ENCODE results near the gene RXFP2.

RXFP2 gene

DNA sequence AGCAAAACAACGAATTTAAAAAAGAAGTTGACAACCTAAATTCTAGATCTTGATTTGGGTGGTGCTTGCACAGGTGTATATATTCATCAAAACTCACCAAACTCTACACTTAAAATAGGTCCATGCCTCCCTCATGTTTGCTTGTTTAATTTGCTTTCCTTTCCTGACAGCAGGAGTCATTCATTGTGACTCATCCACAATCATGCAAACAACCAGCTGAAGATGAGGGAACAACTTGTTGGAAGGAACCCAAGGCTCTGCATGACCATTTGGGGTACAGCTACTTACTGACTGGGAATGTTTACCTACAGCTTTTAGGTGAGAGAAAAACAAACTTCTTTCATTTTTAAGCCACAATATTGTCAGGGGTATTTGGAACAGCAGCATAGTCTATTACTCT lies 96.6 kb downstream of the RXFP2 start:
- peak; percentile 88 for DNase-seq

DNA sequence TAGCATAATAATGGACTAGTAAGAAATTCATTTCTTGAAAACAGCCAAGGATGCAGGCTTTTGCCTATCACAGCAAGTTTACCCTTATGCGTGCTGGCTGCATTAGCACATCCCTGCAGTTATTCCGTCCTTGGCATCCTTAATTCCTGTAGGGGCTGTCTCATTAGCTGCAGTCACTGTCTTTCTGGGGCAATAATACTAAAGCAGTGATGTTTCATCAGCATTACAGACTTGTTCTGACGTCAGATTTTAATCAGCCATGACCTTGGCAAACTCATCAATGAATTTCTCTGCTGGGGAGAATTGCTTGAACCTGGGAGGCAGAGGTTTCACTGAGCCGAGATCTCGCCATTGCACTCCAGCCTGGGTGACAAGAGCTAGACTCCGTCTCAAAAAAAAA lies 103.7 kb downstream of the RXFP2 start:
- DNase-seq = no peak

DNA sequence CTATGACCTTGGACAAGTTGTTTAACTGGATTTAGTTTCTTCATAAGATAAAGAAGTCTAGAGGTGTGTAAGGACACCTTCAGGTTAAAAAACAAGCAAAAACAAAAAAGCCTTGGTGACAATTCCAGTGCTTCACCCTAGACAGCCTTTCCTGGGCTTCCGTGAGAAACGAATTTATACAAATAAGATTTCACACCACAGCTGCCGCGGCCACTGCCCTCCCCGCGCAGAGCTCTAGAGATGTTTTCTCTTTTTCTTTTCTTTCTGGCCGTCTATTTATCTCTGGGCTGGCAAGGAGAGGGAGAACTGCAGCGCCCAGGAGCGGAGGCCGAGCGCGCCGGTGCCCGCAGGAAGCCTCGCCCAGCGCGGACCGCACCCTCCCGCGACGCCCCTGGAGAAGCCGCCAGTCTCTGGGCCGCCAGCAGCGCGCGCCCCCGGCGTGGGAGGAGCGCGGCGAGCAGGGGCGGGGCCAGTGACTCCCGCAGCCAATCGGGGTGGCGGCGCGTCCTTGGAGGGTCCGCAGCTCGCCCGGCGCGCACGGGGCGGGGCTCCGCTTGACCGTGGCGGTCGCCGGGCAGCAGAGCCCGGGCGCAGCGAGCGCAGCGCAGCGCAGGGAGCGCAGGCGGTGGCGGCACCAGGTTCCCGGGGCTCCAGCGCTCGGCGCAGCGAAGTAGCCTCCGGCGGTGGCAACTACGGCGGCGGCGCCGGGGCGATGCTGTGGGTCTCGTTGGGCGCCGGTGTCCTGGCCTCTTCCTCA lies 107.0 kb downstream of the RXFP2 start:
- DNase-seq = peak; percentile 95

DNA sequence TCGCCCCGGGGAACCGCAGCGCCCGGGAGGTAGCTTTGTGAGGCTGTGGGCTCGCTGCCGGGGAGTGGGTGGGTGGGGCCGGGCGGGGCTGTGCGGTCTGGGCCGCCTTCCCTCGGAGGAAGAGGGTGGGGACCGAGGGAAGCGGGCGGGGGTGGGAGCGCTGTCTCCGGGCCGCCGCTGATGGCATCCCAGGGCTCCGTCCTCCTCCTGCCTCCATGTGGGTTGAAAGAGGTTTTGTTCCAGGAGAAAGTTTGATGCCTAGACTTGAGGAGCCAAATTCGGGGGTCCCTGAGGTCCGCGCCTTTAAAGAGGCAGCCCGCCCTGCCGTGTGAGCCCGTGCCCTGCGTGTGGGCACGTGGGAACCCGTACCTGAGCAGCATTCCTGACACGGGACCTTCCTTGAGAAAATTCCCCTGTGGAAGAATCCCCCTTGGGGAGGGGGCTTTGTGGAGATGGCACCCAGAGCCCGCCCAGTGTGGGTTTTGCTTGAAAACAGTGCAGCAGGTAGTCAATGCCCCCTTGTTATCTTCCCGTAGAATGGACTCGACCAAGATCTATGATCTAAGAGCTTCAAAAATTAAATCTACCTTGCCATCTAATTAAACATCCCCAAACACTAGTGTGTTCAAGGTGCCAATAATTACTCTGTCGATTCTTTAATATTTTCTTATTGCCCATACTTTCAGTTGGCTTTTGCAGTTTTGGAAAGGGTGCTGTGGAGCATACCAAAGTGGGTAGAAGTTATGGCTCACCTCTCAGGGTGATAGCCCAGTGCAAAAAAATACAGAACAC lies 107.8 kb downstream of the RXFP2 start:
- DNase-seq = peak; percentile 79

DNA sequence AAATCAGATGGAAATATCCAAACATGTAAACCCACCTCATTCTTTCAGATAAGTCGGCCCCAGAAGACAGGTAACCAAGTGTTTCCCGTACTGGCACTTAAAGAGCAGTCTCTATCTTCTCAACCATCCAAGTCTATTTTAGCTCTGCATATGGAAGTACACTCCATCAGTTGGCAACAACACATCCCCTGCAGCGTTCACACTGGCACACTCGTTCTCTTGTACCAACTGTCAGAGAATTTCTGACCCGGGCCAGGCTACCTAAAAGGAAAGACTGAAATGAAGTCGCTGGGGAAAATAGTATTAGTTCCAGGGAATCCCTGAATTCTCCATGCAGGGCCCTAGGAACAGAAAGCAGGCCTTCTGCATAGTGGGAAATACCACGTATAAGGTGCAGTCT lies 109.3 kb downstream of the RXFP2 start:
- DNase-seq = peak; percentile 72

DNA sequence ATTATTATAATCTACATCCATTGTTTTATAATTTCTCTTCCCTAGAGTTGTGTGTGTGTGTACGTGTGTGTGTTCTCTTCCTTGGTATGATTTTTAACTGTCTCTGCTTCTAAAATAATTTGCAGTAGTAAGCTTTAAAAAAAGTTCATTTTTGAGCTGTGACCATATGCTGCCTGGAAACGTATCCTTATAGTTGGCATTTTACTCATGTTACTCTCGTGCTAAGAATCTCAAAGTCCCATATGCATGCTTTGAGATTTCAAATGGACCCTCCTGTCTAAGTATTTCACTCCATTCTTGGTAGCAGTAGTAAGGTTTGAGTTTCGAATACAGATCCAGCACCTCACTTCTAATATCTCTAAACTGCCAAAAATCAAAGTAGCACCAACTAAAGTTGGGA lies 109.9 kb downstream of the RXFP2 start:
- no peak for DNase-seq

DNA sequence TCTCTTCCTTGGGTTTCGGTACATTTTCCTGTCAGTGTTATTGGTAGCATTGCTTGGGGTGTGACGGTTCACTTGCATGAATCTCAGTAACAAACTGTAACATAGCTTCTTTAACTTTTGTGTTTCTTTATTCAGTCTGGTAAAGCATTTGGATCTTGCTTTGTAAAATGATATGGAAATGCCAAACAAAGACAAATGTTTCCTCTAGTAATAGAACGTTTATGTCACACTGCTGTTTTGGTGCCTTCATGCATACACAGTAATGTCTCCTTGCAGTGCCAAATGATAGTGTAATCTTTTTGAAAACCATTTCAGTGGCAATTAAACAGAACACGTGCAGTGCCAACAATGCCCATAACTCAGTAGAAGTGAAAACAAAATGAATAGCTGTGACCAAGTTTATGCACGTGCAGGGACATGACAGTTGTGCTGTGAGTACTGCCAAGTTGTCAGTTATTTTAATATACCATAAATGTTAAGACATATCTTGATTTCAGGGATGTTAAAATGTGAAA lies 110.8 kb downstream of the RXFP2 start:
- peak; percentile 77 for DNase-seq

DNA sequence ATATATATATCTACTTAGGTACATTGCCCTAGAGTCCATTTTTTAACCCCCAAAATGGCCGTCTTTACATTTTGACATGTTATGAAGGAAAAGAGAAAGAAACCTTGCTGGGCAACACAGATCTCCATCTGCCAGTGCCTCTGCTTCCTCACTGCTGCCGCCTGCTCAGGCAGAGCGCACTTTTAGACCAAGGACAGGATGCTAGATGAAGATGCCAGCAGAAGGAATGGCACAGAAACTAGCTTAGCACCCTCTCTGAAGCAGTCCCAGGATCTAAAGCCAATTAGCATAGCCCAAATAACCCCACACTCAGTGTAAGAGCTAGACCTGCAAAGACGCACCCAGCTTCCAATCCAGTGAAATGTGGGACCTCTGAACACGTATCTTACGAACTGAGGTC lies 111.9 kb downstream of the RXFP2 start:
- peak; percentile 47 for DNase-seq

Measured in NCI-H69 (cell line).